HG02973 (cell line): ENCODE results near the gene CFI.
A peak's percentile ranks its signal among the peaks of the same experiment; 100 is the strongest.

Source experiments
- ATAC-seq: cut with Tn5 transposase; IDR thresholded peaks from one replicate; pipeline ENCODE4 v1.9.1; 2021; ENCODE audit warnings: moderate library complexity; ENCODE audit not compliant: unreplicated experiment

Gene CFI

GRCh38 chr4:109735566-109736365 lies 66.0 kb downstream of the CFI start:
- ATAC-seq, result no peak

GRCh38 chr4:109733728-109734127 lies 68.1 kb downstream of the CFI start:
- no peak for ATAC-seq

GRCh38 chr4:109730619-109731545 lies 70.9 kb downstream of the CFI start:
- ATAC-seq, result no peak

GRCh38 chr4:109729718-109730618 lies 71.8 kb downstream of the CFI start, which contains the start of gene PLA2G12A:
PLA2G12A (minus strand) TSS chr4:109730070; CDS start chr4:109729809, 261 bp downstream.
- ATAC-seq, result peak; percentile 76

- ATAC-seq, result no peak
Measured at GRCh38 chr4:109729117-109729717, 72.6 kb downstream of the CFI start.

- no peak for ATAC-seq
Measured at GRCh38 chr4:109728385-109728784, 73.4 kb downstream of the CFI start.

- no peak for ATAC-seq
Measured at GRCh38 chr4:109723110-109723509, 78.7 kb downstream of the CFI start.

GRCh38 chr4:109722357-109722756 lies 79.4 kb downstream of the CFI start:
- ATAC-seq, result no peak

- no peak for ATAC-seq
Measured at GRCh38 chr4:109721033-109721432, 80.8 kb downstream of the CFI start.

- no peak for ATAC-seq
Measured at GRCh38 chr4:109719604-109720003, 82.2 kb downstream of the CFI start.

- no peak for ATAC-seq
Measured at GRCh38 chr4:109718759-109719158, 83.0 kb downstream of the CFI start.

GRCh38 chr4:109713500-109713899 lies 88.3 kb downstream of the CFI start:
- no peak for ATAC-seq

GRCh38 chr4:109708990-109709389 lies 92.8 kb downstream of the CFI start:
- peak; percentile 81 for ATAC-seq

GRCh38 chr4:109708435-109708834 lies 93.4 kb downstream of the CFI start:
- ATAC-seq, result no peak

GRCh38 chr4:109703664-109704361 lies 98.0 kb downstream of the CFI start:
- no peak for ATAC-seq

- peak; percentile 79 for ATAC-seq
Measured at GRCh38 chr4:109702950-109703663, 98.7 kb downstream of the CFI start, which contains the start of gene CASP6. CASP6 (minus strand) TSS chr4:109703445; CDS start chr4:109703395, 50 bp downstream.

GRCh38 chr4:109701566-109702410 lies 100.0 kb downstream of the CFI start:
- ATAC-seq, result no peak
